Adipocyte (in vitro differentiated cells): ENCODE data around the gene KRTAP5-4.
"Not testable (repeated sequence)": the region's sequence is repeated elsewhere in the genome, so short reads cannot be mapped to it uniquely, and the experiment has no call there.

ENCODE experiments used
- DNase-seq: peaks from one replicate; pipeline ENCODE4 v3.0.0-alpha.2; 2015; ENCODE audit warnings: low read depth
- H3K27me3 ChIP-seq: replicated peaks from 2 replicates; pipeline ENCODE4 v1.7.0; 2013; ENCODE audit warnings: mild to moderate bottlenecking, low read length, moderate library complexity; ENCODE audit not compliant: control insufficient read depth, insufficient read depth
- H3K36me3 ChIP-seq: 2 replicates; pipeline ENCODE4 v1.7.0; 2013; ENCODE audit warnings: low read length, mild to moderate bottlenecking, moderate library complexity; ENCODE audit not compliant: control insufficient read depth, insufficient read depth, severe bottlenecking
- H3K4me1 ChIP-seq: 2 replicates; pipeline ENCODE4 v1.7.0; 2013; ENCODE audit warnings: mild to moderate bottlenecking, low read length, moderate library complexity; ENCODE audit not compliant: control insufficient read depth, insufficient read depth
- H3K4me3 ChIP-seq: 2 replicates; pipeline ENCODE4 v1.7.0; 2013; ENCODE audit warnings: mild to moderate bottlenecking, low read length, moderate library complexity
- H3K9ac ChIP-seq: 2 replicates; pipeline ENCODE4 v1.7.0; 2013; ENCODE audit warnings: mild to moderate bottlenecking, low read length, moderate library complexity
- H3K9me3 ChIP-seq: 2 replicates; pipeline ENCODE4 v1.7.0; 2013; ENCODE audit warnings: mild to moderate bottlenecking, low read length, moderate library complexity; ENCODE audit not compliant: control insufficient read depth

The KRTAP5-4 gene

DNA sequence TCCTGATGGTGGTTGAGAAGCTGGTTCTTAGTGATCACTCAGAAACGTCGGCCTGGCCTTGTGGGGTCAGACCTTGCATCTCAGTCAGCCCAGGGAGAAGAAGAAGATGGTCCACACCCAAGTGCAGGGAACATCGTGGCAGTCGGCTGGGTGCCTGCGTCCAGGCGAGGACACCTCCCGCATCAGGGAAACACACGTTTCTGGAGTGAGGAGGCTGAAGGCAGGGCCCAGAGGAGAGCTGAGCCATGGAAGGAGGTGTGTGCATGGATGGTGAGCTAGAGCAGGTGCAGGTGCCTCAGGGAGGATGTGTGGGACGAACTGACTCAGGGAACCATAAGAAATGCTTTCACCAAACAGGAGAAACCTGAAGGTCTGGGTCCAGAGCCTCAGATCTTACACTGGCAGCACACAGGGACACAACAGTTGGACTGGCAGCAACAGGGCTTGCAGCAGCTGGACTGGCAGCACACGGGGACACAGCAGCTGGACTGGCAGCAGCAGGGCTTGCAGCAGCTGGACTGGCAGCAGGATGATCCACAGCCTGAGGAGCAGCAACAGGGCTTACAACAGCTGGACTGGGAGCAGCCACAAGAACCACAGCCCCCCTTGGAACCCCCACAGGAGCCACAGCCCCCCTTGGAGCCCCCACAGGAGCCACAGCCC is 24.5 kb downstream of the KRTAP5-4 start:
- peaks cover 3% of the 10 kb centered on the region for H3K9me3 ChIP-seq
- DNase-seq, result no peak

DNA sequence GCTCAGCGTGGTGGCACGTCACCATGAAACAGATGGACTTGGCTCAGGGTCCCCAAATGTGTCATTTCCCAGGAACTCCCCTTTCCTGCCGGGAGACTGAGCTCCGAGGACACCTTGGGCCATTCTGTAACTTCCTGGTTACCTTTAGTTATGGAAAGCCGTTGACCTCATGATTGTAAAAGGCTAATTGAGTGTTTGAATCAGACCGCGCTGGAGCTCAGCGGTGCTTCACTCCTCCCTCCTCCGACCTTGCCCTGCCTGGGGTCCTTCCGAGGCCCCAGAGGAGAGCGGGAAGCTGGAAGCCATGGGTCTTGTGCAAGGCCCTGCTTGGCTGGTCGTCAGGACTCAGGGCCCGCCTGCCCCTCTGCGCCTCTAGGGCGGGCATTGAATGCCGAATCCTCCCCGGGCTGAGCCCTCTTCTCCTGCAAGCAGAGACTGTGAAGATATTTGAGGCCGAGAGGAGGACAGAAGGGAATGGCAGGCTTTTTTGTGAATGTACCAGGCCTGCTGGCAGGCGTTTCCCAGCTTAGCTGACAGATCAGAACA is 25.3 kb downstream of the KRTAP5-4 start:
- not testable (repeated sequence) for H3K4me1 ChIP-seq, H3K36me3 ChIP-seq, DNase-seq, H3K9me3 ChIP-seq, H3K9ac ChIP-seq, H3K4me3 ChIP-seq
- H3K27me3 ChIP-seq, result peaks cover 67% of the 10 kb centered on the region

More for the DNA sequence above, 24.5 kb downstream of the KRTAP5-4 start:
- Histone ChIP-seq H3K4me3 (no peak overlapping the region), H3K27me3 (peaks cover 68% of the 10 kb centered on the region), H3K9ac (no peak overlapping the region), H3K4me1 (no peaks in the 10 kb centered on the region), H3K36me3 (no peaks in the 10 kb centered on the region)

GRCh38 chr11:1595994-1596575 is 25.9 kb downstream of the KRTAP5-4 start:
- not testable (repeated sequence) for H3K9ac ChIP-seq, H3K4me3 ChIP-seq, H3K9me3 ChIP-seq, H3K4me1 ChIP-seq, H3K36me3 ChIP-seq
- peak; percentile 13 for DNase-seq
- H3K27me3 ChIP-seq, result peaks cover 63% of the 10 kb centered on the region

DNA sequence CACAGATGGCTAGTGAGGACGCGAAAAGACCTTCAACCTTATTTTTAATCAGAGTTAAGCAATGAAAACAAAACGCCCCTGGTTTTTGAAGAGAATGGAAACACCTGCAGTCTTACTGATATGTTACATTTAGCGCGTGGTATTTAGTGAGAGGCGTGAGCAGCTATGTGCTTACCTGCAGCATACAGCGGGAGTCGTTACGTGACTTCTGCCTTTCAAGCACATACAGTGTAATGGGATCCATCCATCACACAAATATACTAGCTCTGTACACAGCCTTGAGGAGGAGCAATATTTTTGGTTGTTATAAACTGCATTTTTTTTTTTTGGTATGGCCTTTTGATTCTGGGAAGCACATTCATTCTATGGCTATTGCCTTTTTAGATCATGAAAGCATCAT is 29.3 kb downstream of the KRTAP5-4 start:
- H3K27me3 ChIP-seq, result peaks cover 58% of the 10 kb centered on the region
- no peak for DNase-seq
- no peaks in the 10 kb centered on the region for H3K9me3 ChIP-seq
- H3K4me1 ChIP-seq, result no peaks in the 10 kb centered on the region
- H3K4me3 ChIP-seq, result no peak overlapping the region
- no peak overlapping the region for H3K9ac ChIP-seq
- H3K36me3 ChIP-seq, result no peaks in the 10 kb centered on the region

DNA sequence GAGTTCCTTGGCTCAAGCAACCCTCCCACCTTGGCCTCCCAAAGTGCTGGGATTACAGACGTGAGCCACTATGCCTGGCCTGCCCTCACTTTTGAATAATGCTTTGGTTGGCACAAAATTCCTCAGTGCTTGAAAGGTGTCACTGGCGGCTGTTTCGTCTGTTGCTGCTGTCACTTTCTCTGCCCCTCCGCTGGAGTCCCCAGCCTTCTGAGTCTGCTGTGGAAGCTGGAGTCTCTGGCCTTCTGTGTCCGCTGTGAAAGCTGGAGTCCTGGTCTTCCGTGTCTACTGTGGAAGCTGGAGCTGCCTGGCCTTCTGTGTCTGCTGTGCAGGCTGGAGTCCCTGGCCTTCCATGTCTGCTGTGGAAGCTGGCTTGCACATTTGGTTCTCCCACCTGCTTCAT is 31.9 kb downstream of the KRTAP5-4 start:
- no peaks in the 10 kb centered on the region for H3K4me1 ChIP-seq

GRCh38 chr11:1589191-1589963 is 32.6 kb downstream of the KRTAP5-4 start:
- not testable (repeated sequence) for H3K36me3 ChIP-seq, H3K4me1 ChIP-seq, H3K4me3 ChIP-seq, H3K9me3 ChIP-seq, H3K9ac ChIP-seq
- peak; percentile 15 for DNase-seq
- H3K27me3 ChIP-seq, result peaks cover 37% of the 10 kb centered on the region

More for the DNA sequence above, 31.9 kb downstream of the KRTAP5-4 start:
- DNase-seq, result no peak
- Histone ChIP-seq H3K9me3 (no peaks in the 10 kb centered on the region), H3K9ac (no peak overlapping the region), H3K4me3 (no peak overlapping the region), H3K36me3 (no peaks in the 10 kb centered on the region), H3K27me3 (peaks cover 43% of the 10 kb centered on the region)

- DNase-seq, result no peak
- H3K9me3 ChIP-seq, result no peaks in the 10 kb centered on the region
- H3K9ac ChIP-seq, result no peak overlapping the region
- peaks cover 30% of the 10 kb centered on the region for H3K27me3 ChIP-seq
- no peaks in the 10 kb centered on the region for H3K4me1 ChIP-seq
- no peak overlapping the region for H3K4me3 ChIP-seq
- H3K36me3 ChIP-seq, result no peaks in the 10 kb centered on the region
Measured at GRCh38 chr11:1586699-1587098, 35.2 kb downstream of the KRTAP5-4 start.

- H3K9me3 ChIP-seq, H3K36me3 ChIP-seq, H3K4me3 ChIP-seq, DNase-seq, H3K4me1 ChIP-seq, H3K9ac ChIP-seq: not testable (repeated sequence)
- peaks cover 27% of the 10 kb centered on the region for H3K27me3 ChIP-seq
Measured at GRCh38 chr11:1584661-1585370, 37.1 kb downstream of the KRTAP5-4 start, which contains the start of gene KRTAP5-1. TSS of gene KRTAP5-1 (minus strand) at chr11:1585283. CDS start at chr11:1585249, 34 bp downstream.

- not testable (repeated sequence) for DNase-seq, H3K9ac ChIP-seq, H3K4me3 ChIP-seq, H3K4me1 ChIP-seq, H3K36me3 ChIP-seq
- Histone ChIP-seq H3K9me3 (peaks cover 11% of the 10 kb centered on the region), H3K27me3 (peaks cover 33% of the 10 kb centered on the region)
Measured at GRCh38 chr11:1582909-1583308, 39.0 kb downstream of the KRTAP5-4 start.

- DNase-seq, result no peak
- Histone ChIP-seq H3K4me3 (no peak overlapping the region), H3K4me1 (no peaks in the 10 kb centered on the region), H3K36me3 (no peaks in the 10 kb centered on the region), H3K27me3 (peaks cover 34% of the 10 kb centered on the region), H3K9me3 (peaks cover 13% of the 10 kb centered on the region), H3K9ac (no peak overlapping the region)
Measured at GRCh38 chr11:1581976-1582375, 40.0 kb downstream of the KRTAP5-4 start.

DNA sequence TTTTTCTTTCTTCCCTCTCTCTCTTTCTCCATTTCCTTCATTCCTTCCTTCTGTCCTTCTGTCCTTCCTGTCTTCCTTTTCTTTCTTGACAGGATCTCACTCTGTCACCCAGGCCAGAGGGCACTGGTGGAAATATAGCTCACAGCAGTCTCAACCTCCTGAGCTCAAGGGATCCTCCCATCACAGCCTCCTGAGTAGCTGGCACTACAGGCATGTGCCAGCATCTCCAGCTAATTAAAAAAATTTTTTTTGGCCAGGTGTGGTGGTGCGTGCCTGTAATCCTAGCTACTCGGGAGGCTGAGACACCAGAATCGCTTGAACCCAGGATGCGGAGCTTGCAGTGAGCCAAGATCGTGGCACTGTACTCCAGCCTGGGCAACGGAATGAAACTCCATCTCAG is 45.1 kb downstream of the KRTAP5-4 start:
- H3K4me3 ChIP-seq, result no peak overlapping the region
- peaks cover 13% of the 10 kb centered on the region for H3K9me3 ChIP-seq
- DNase-seq, result no peak
- H3K36me3 ChIP-seq, result no peaks in the 10 kb centered on the region
- peaks cover 34% of the 10 kb centered on the region for H3K27me3 ChIP-seq
- peaks cover 3% of the 10 kb centered on the region for H3K4me1 ChIP-seq
- H3K9ac ChIP-seq, result no peak overlapping the region
